ENCODE results near the gene RTL10.
"Not testable (repeated sequence)": the region's sequence is repeated elsewhere in the genome, so short reads cannot be mapped to it uniquely, and the experiment has no call there.

The RTL10 gene

GRCh38 chr22:19889951-19890350, 35.3 kb upstream of the RTL10 start:
- no peak for DNase-seq (ENCODE audit: low read depth in 2 of 2)

- no peak for DNase-seq (ENCODE audit: low read depth in 2 of 2)
Measured at GRCh38 chr22:19888131-19888746, 33.6 kb upstream of the RTL10 start.

- no peak for DNase-seq (ENCODE audit: low read depth in 2 of 2)
Measured at GRCh38 chr22:19887256-19887985, 32.7 kb upstream of the RTL10 start.

DNA sequence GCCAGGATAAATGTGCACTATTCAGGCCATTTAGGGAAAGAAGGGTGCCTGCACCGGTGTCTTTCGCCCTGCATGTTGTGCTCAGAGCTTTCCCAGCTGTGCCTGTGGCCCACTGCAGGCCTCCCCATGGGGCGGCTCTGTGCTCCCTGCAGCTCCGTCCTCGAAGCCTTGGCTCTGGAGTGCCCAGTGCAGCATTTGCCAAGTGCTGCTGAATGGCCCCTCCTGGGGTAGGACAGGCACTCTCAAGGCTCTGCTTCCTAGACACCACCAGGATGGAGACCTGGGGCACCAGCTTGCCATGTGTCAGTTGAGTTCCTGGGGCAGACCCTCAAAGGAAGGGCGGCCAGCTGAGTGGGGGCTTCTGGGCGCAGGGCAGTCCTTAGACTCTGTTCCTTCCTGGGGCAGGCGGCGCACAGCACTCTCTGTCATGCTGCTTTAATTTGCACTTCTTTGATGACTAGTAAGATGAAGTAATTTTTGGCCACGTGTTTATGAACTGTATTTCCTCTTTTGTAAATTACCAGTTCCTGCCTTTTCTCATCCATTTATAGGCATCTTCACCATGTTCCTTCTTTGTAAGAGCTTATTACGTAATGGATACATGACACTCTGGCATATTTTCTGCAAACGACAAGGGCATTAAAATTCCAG, 32.1 kb upstream of the RTL10 start:
- DNase-seq (ENCODE audit: low read depth in 2 of 2) = no peak

GRCh38 chr22:19885841-19886592, 31.3 kb upstream of the RTL10 start:
- DNase-seq (ENCODE audit: low read depth in 2 of 2) = no peak

DNA sequence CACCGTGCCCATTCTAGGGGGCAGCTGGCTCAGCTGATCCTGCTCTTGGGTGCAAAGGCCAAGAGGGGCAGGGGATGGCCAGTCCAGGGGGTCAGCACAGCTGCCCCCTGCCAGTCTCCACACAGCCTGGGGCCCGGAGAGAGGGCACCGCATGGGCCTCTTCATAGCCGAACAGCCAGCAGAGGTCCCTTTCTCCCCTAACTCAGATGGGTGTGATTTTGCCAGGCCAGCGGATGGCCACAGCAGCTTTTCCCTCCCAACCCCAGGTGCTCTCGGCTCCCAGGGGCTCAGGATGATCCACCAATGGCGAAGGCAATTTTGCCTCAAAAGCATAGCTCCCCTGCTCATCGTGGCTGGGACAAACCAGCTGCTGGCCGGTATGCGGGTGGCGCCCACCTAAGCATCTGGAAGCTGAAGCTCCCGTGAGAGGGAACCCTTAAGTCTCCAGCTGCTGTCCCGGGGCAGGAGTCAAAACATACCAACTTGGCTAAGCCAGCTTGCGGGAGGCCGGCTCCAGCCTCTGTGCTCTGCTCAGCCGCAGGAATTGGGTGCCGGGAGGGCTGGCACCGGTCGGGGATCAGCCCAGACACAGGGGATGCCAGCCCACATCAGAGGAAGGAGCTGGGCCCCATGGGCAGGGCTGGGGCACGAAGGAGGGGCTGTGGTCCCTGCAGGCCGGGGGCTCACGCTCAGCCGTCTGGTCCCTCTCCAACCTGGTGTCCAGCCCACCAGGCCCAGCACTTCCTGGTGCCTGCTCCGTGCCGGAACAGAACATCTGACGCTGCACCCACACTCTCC, 30.5 kb upstream of the RTL10 start:
- no peak for DNase-seq (ENCODE audit: low read depth in 2 of 2)

DNA sequence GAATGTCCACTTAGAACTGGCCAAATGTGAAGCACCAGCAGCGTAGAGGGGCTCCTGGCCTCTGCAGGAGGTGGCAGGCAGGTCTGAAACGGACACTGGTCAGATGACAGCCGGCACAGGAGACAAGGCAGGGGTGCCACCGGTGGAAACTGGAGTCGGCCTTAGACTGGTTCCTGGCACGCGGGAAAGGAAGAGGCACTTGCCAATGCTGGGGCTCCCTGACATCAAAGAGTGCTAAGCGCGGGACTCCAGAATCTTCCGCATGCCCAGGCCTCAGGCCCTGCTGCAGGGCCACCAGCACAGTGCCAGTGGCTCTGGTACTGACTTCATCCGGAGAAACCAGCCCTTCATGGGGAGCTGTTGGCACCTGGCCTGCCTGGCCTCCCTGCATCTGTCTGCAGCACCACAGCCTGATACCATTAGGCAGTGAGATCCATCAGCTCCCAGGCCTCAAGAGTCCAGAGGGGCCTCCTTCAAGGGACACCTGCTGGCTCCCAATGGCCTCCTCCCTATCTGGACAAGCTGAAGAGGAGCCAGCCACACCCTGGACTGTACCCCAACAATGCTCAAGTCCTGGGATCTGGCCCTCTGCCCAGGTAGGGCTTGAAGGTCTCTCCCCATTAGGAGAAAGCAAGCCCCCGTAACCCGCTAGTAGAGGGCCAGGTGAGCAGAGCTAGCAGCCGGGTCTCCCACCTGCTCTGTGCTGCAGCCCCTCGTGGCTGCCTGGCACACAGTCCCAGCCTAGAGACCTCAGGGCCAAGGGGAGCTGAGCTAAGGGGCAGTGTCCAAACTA, 29.7 kb upstream of the RTL10 start:
- DNase-seq (ENCODE audit: low read depth in 2 of 2) = no peak

DNA sequence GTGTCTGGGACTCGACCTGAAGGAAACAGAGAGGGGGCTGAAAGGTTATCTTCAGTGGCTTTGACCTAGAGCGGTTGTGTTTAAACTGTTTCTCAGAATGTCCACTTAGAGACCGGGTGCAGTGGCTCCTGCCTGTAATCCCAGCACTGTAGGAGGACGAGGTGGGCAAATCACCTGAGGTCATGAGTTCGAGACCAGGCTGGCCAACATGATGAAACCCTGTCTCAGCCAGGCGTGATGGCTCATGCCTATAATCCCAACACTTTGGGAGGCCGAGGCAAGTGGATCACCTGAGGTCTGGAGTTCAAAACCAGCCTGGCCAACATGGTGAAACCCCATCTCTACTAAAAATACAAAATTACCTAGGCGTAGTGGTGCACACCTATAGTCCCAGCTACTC, 28.8 kb upstream of the RTL10 start:
- not testable (repeated sequence) for DNase-seq (ENCODE audit: low read depth in 2 of 2)

GRCh38 chr22:19882446-19883381, 28.0 kb upstream of the RTL10 start:
- DNase-seq (ENCODE audit: low read depth in 2 of 2) = no peak

GRCh38 chr22:19880786-19881569, 26.3 kb upstream of the RTL10 start:
- no peak for DNase-seq (ENCODE audit: low read depth in 2 of 2)

DNA sequence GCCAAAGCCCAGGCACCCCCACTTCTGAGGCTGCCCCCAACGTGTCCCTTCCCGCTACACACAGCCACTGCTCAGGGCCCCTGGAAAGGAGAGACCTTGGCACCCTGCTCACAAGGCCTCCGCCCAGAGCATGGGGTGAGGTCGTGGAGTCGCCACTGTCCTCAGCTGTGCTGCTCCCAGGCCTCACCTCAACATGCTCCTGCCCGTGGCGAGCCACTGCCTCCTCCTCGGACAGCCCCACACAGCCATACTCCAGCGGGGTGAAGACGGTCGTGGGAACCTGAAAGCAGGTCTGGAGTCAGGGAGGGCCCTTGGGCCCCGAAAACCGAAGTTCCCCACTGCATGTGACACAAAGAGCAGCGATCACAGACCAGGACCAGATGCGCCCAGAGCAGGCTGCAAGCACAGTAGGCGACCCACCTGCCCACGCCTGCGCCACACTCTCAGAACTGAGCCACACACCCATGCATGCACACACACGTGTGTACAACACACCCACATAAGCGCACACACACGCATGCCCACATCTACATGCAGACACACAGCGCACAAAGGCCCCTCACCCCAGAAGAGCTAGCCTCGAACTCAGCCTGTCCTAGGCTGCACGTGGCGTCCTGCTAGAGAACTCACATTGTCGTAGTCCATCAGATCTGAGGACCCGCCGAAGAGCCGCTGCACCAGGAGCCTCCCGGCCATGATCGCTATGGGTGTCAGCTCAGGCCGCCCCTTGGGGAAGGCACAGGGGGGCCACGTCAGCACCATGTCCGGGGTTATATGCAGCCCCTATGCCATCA, 25.5 kb upstream of the RTL10 start:
- DNase-seq (ENCODE audit: low read depth in 2 of 2) = no peak

DNA sequence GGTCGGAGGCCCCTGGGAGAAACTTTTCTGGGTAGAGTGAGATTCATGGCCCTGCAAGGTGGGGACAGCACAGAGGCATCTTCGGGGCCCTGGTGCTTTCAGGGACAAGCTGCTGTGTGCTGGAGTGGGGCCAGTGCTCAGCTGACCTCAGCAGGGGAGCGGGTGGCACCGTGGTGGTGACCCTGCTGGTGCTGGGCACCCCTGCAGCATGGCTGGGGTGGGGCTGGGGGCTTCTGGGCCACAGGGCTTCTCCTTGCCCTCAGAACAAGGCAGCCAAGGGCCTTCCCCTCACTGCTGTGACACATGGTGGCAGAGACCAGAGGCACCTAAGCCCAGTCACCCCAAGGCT, 24.9 kb upstream of the RTL10 start:
- DNase-seq (ENCODE audit: low read depth in 2 of 2) = no peak

DNA sequence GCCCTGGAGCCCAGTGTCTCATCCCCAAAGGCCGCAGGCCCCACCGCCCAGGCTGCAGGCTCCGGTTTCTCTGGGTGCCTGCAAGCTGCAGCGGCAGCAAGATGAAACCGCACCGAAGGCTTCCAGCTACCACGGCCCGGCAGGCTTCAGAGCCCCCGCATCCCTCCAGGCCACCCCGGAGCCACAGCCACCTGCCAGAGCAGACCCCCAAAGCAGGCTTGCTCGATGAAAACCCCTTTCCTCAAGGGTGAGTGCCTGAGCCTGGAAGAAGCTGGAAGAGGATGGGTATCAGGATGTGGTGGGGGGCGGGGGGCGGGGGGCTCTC, 24.5 kb upstream of the RTL10 start:
- no peak for DNase-seq (ENCODE audit: low read depth in 2 of 2)

- no peak for DNase-seq (ENCODE audit: low read depth in 2 of 2)
Measured at GRCh38 chr22:19878461-19879245, 24.0 kb upstream of the RTL10 start.

DNA sequence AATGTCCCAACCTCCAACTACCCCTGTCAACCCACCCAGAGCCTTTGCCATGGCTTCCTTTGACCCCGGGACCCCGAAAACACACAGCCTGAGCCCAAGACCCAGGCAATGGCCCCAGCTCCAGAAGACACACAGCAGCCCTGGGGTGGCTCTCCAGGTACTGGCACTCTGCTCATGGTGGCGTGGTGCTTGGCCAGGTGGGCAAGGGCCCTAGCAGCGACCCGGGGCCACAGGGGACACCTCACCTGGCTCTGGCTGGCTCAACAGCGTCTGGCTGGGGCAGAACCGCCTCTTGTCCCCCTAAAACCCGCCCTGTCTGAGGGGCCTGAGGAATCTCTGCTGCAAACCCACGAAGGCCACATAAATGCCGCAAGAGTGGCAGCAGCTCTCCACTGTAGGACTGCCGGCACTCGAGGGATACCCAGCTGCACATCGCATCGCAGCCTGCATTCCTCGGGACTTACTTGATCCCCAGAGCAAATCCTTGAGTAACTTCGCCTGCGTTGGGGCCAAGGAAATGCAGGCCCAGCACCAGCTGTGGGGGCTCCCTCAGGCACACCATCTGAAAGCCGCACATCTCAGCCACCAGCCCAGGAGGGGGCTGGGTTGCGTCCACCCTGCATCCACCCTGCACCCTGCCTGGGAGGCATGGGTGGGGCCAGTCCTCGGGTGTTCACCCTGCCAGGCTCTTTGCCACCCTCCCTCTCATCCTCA, 23.1 kb upstream of the RTL10 start:
- DNase-seq (ENCODE audit: low read depth in 2 of 2) = no peak

GRCh38 chr22:19876941-19877625, 22.4 kb upstream of the RTL10 start:
- DNase-seq (ENCODE audit: low read depth in 2 of 2) = no peak

All from activated CD4-positive, alpha-beta T cell treated with anti-CD3 and anti-CD28 coated beads for 24 hours (primary cell).